ENCODE data around the gene SPIB.

Gene SPIB

DNA sequence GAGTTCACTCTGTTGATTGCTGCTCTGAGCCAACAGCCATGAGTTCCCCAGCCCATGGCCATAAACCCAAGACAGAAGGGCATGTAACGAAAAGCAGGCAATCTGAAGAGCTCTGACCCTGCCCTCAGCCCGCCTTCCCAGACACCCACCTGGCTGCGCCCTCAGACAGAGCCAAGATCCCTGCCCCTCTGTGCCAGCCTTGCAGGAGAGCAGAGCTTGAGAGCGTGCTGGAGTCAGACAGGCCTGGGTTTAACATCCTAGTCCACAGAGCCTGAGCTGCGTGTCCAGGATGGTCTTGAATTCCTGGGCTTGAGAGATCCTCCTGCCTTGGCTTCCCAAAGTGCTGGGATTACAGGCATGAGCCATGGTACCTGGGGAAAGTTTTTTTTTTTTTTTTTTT lies 38.6 kb downstream of the SPIB start:
- Mint-ChIP-seq H3K36me3 (ENCODE audit: low read depth) (no peaks in the 10 kb centered on the region), H3K4me3 (no peak overlapping the region), H3K4me1 (peaks cover 10% of the 10 kb centered on the region), H3K27ac (no peak overlapping the region), H3K27me3 (ENCODE audit: low read depth) (peaks cover 10% of the 10 kb centered on the region), H3K9me3 (peaks cover 2% of the 10 kb centered on the region)
- TF ChIP-seq, protein P1, sequence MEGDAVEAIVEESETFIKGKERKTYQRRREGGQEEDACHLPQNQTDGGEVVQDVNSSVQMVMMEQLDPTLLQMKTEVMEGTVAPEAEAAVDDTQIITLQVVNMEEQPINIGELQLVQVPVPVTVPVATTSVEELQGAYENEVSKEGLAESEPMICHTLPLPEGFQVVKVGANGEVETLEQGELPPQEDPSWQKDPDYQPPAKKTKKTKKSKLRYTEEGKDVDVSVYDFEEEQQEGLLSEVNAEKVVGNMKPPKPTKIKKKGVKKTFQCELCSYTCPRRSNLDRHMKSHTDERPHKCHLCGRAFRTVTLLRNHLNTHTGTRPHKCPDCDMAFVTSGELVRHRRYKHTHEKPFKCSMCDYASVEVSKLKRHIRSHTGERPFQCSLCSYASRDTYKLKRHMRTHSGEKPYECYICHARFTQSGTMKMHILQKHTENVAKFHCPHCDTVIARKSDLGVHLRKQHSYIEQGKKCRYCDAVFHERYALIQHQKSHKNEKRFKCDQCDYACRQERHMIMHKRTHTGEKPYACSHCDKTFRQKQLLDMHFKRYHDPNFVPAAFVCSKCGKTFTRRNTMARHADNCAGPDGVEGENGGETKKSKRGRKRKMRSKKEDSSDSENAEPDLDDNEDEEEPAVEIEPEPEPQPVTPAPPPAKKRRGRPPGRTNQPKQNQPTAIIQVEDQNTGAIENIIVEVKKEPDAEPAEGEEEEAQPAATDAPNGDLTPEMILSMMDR (IDR thresholded peaks at IDR 0.05; ENCODE audit: unreplicated experiment in 3 of 3), result no peak

DNA sequence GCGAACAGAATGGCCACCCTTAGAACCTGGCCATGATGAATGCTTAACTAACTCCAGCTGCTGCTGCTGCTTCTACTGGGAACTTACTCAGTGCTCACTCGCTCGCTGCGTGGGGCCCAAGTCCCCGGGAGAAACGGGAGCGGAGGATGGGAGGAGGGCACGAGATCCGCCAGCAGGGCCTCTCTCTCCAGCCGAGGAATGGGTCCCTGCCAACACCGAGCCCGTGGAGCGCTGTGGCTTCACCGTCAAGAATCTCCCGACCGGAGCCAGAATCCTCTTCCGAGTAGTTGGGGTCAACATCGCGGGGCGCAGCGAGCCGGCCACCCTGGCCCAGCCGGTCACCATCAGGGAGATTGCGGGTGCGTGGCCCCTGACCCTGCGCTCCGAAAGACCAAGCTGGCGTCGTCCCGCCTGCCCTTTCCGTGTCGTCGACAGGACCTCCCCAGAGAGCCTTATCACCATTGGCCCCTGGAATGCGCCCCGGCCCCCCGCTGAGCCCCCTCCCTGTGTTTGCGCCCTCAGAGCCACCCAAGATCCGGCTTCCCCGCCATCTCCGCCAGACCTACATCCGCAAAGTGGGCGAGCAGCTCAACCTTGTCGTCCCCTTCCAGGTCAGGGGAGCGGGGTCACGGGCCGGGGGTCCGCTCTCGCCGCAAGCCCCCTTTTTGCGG lies 39.8 kb downstream of the SPIB start:
- H3K4me3 Mint-ChIP-seq, result no peak overlapping the region
- peaks cover 10% of the 10 kb centered on the region for H3K27me3 Mint-ChIP-seq (ENCODE audit: low read depth)
- TF ChIP-seq, protein P1 (IDR thresholded peaks at IDR 0.05; ENCODE audit: unreplicated experiment in 3 of 3), result no peak
- H3K4me1 Mint-ChIP-seq, result peaks cover 10% of the 10 kb centered on the region
- peaks cover 2% of the 10 kb centered on the region for H3K9me3 Mint-ChIP-seq
- no peaks in the 10 kb centered on the region for H3K36me3 Mint-ChIP-seq (ENCODE audit: low read depth)
- no peak overlapping the region for H3K27ac Mint-ChIP-seq

DNA sequence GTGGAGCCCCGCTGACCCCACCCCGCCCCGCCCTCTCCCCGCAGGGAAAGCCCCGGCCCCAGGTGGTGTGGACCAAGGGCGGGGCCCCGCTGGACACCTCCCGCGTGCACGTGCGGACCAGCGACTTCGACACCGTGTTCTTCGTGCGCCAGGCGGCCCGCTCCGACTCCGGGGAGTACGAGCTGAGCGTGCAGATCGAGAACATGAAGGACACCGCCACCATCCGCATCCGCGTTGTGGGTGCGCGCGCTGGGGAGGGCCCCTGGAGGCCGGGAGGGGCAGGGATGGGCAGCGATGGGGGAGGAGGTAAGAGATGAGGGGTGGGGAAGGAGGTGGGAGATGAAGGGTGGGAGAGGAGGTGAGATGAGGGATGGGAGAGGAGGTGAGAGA lies 40.3 kb downstream of the SPIB start:
- Mint-ChIP-seq H3K27me3 (ENCODE audit: low read depth) (peaks cover 13% of the 10 kb centered on the region), H3K27ac (no peak overlapping the region), H3K4me1 (peaks cover 10% of the 10 kb centered on the region), H3K9me3 (peaks cover 2% of the 10 kb centered on the region), H3K36me3 (ENCODE audit: low read depth) (no peaks in the 10 kb centered on the region), H3K4me3 (no peak overlapping the region)
- TF ChIP-seq, protein P1 (IDR thresholded peaks at IDR 0.05; ENCODE audit: unreplicated experiment in 3 of 3), result no peak

DNA sequence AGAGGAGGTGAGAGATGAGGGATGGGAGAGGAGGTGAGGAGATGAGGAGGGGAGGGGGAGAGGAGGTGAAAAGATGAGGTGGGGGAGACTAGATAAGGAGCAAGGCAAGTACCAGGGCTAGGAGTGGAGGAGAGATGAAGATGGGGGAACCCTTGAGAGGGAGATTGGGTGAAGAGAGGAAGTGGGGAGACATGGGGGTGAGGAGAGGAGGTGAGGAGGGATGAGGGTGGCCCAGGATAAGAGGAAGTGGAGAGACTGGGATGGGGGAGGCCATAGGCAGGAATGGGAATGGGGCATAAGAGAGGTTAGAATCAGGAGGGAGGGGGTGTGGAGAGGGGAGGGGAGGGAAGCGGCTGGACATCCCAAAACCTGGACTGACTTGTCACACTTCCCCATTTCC lies 40.9 kb downstream of the SPIB start:
- H3K36me3 Mint-ChIP-seq (ENCODE audit: low read depth), result no peaks in the 10 kb centered on the region
- no peak overlapping the region for H3K27ac Mint-ChIP-seq
- peaks cover 13% of the 10 kb centered on the region for H3K27me3 Mint-ChIP-seq (ENCODE audit: low read depth)
- H3K9me3 Mint-ChIP-seq, result peaks cover 2% of the 10 kb centered on the region
- H3K4me3 Mint-ChIP-seq, result no peak overlapping the region
- TF ChIP-seq, protein P1 (IDR thresholded peaks at IDR 0.05; ENCODE audit: unreplicated experiment in 3 of 3), result no peak
- peaks cover 10% of the 10 kb centered on the region for H3K4me1 Mint-ChIP-seq

DNA sequence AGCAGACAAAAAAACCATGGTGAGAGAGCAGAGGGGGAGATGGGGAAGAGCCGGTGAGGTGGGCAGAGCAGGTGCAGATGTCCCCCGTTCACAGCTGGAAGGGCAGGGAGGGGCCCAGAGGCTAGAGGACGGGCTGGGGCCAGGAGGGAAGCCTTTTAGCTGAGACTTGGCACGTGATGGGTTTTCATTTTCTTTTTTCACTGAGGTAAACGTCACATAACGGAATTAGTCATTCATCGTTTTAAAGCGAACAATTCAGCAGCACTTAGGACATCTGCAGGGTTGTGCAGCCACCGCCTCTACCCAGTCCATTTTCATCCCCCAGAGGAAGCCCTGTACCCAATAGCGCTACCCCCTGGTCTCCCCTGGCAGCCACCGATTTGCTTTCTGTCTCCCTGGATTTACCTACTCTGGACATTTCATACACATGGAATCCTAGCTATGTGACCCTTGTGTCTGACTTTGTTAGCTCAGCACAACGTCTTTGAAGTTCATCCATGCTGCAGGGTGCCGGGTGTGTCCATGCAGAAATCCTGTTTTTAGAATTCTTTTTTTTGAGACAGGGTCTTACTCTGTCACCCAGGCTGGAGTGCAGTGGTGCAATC lies 41.5 kb downstream of the SPIB start:
- Mint-ChIP-seq H3K27ac (peak overlapping the region; percentile 47 to 60 (median 57)), H3K4me3 (no peak overlapping the region), H3K9me3 (peaks cover under 1% of the 10 kb centered on the region), H3K4me1 (peaks cover 10% of the 10 kb centered on the region), H3K36me3 (ENCODE audit: low read depth) (no peaks in the 10 kb centered on the region), H3K27me3 (ENCODE audit: low read depth) (peaks cover 13% of the 10 kb centered on the region)
- TF ChIP-seq, protein P1 (IDR thresholded peaks at IDR 0.05; ENCODE audit: unreplicated experiment in 3 of 3), result no peak
